HepG2 (cell line): Measurements from ENCODE around the gene LYRM1. TPM values are rescaled to one million over a fixed set of nuclear protein-coding genes. Genes with fewer than 3 reads are reported as not detected.
"Not testable (repeated sequence)": the region's sequence is repeated elsewhere in the genome, so short reads cannot be mapped to it uniquely, and the experiment has no call there.

Source experiments
- ATAC-seq: fragments of 200-7000 bp; cut with Tn5 transposase; 3 replicates; pipeline ENCODE4 v1.9.1; 2020; ENCODE audit warnings: mild to moderate bottlenecking, moderate library complexity
- BruUV-seq: library from RNA; stranded (reverse); fragments of 400-500 nt; replicated peaks from 2 replicates; lab custom pipeline; 2021; lab: Mats Ljungman, UMichigan
- CTCF ChIA-PET: fragments of 300-600 bp; formaldehyde crosslinking; extraction: SDS; loops from one replicate; lab custom pipeline; 2021; ENCODE audit warnings: low total read pairs, inconsistent platforms, low intra/inter-chr PET ratio; lab: Yijun Ruan, JAX
- POLR2A ChIA-PET: fragments of 350-600 bp; sonication (Branson Sonifier 250); formaldehyde crosslinking; loops from one replicate; lab custom pipeline; 2020; ENCODE audit warnings: antibody characterized with exemption, inconsistent platforms; lab: Yijun Ruan, JAX
- DNase-seq: peaks from one replicate; pipeline ENCODE4 v3.0.0-alpha.2; 2015; ENCODE audit warnings: low spot score
- FAIRE-seq: peaks from 3 replicates; lab custom pipeline; 2011; peaks lifted over from hg19 to GRCh38; lab: Jason Lieb, UNC
- H2AFZ ChIP-seq: one replicate; pipeline ENCODE4 v1.6.1; 2011; ENCODE audit warnings: low read length, inconsistent platforms
- H3K27ac ChIP-seq: fragments of 300-600 bp; 3 replicates; pipeline ENCODE4 v1.8.0; 2011; ENCODE audit warnings: mixed run types, mild to moderate bottlenecking, mixed read lengths, low read length, inconsistent platforms; ENCODE audit not compliant: insufficient read depth; ENCODE audit errors: extremely low read length
- H3K27me3 ChIP-seq, 2 experiments: fragments of 200-600 bp in 1 of 2; 2 replicates in 1 of 2; 3 replicates in 1 of 2; pipeline versions ENCODE4 v1.6.0 to v1.8.0; 2011; ENCODE audit warnings: low read length in 2 of 2, mild to moderate bottlenecking in 2 of 2, moderate library complexity in 2 of 2, inconsistent platforms in 1 of 2; ENCODE audit not compliant: insufficient read depth in 2 of 2, control insufficient read depth in 1 of 2
- H3K36me3 ChIP-seq, 2 experiments: fragments of 200-600 bp in 1 of 2; replicated peaks in 1 of 2; 2 replicates in 1 of 2; 3 replicates in 1 of 2; pipeline versions ENCODE4 v1.5.1 to v1.8.0; 2011; ENCODE audit warnings: low read length in 2 of 2, inconsistent platforms in 1 of 2; ENCODE audit not compliant: insufficient read depth in 2 of 2, control insufficient read depth in 1 of 2
- H3K4me1 ChIP-seq: 2 replicates; pipeline ENCODE4 v1.5.1; 2012; ENCODE audit warnings: low read length, inconsistent platforms; ENCODE audit not compliant: insufficient read depth
- H3K4me2 ChIP-seq: 2 replicates; pipeline ENCODE4 v1.6.0; 2011; ENCODE audit warnings: low read depth, low read length, inconsistent platforms
- H3K4me3 ChIP-seq, 3 experiments: fragments of 200-600 bp in 1 of 3; sonication (generic), shearing (Covaris generic) in 1 of 3; replicated peaks in 1 of 3; 2 replicates each; pipeline ENCODE4 v1.5.1; 2011 to 2016; ENCODE audit warnings: low read length in 3 of 3, inconsistent platforms in 2 of 3, low read depth in 2 of 3, mild to moderate bottlenecking in 2 of 3, control low read depth in 1 of 3, mixed read lengths in 1 of 3; ENCODE audit not compliant: insufficient read depth in 1 of 3
- H3K79me2 ChIP-seq: one replicate; pipeline ENCODE4 v1.6.1; 2011; ENCODE audit warnings: low read length, inconsistent platforms; ENCODE audit not compliant: insufficient read depth
- H3K9ac ChIP-seq: 2 replicates; pipeline ENCODE4 v1.6.0; 2011; ENCODE audit warnings: mild to moderate bottlenecking, low read depth, low read length, inconsistent platforms; ENCODE audit not compliant: insufficient read depth
- H3K9me3 ChIP-seq: 2 replicates; pipeline ENCODE4 v1.5.1; 2012; ENCODE audit warnings: mild to moderate bottlenecking, low read length
- H4K20me1 ChIP-seq: 2 replicates; pipeline ENCODE4 v1.6.0; 2011; ENCODE audit warnings: inconsistent platforms, mild to moderate bottlenecking, low read length, moderate library complexity; ENCODE audit not compliant: insufficient read depth
- RBM22 ChIP-seq: fragments of 200-400 bp; formaldehyde crosslinking; optimal IDR thresholded peaks from 2 replicates; pipeline ENCODE3; 2017; ENCODE audit warnings: mild to moderate bottlenecking, low read length, moderate library complexity
- SP4 ChIP-seq: sonication (generic); formaldehyde crosslinking; IDR thresholded peaks from 2 replicates; pipeline ENCODE4 v1.8.1; 2023; ENCODE audit warnings: mild to moderate bottlenecking, missing genetic modification reagents
- ZMYM4 ChIP-seq: sonication (generic); formaldehyde crosslinking; IDR thresholded peaks from 2 replicates; pipeline ENCODE4 v1.8.1; 2023; ENCODE audit warnings: mild to moderate bottlenecking, missing genetic modification reagents
- ZNF333 ChIP-seq: sonication (generic); formaldehyde crosslinking; IDR thresholded peaks from 2 replicates; pipeline ENCODE4 v1.4.0; 2020; ENCODE audit warnings: mild to moderate bottlenecking, missing genetic modification reagents, borderline replicate concordance
- WGBS: methylation state at CpG from one replicate; pipeline ENCODE4 v1.1.6; 2017; ENCODE audit warnings: low lambda C conversion rate; 5-methylcytosine and 5-hydroxymethylcytosine counted together
- in situ Hi-C: cut with HindIII; loops from 2 replicates; pipeline ENCODE4 v1.10.0; 2017; ENCODE audit warnings: low pct_unique_long_range_greater_than_20kb; ENCODE audit not compliant: extremely low pct_ligation_motif_present
- intact Hi-C: fragments of 100-400 bp; cut with micrococcal nuclease; formaldehyde crosslinking; loops from one replicate; pipeline ENCODE4 v1.10.0; 2022; ENCODE audit not compliant: unreplicated experiment
- polyA plus RNA-seq, 8 experiments: library from polyadenylated mRNA; depleted of rRNA in 3 of 8; stranded (reverse) in 7 of 8; unstranded in 1 of 8; fragments of >200 nt; fragmentation: Illumina TruSeq in 4 of 8; extraction: Trizol in 4 of 8; gene quantifications; 2 replicates each; pipeline versions ENCODE4 v1.2.1 to v1.2.3, GENCODE V29; 2011 to 2016; ENCODE audit warnings: low read depth in 4 of 8, missing spikeins in 1 of 8, mixed read lengths in 1 of 8; ENCODE audit not compliant: insufficient read depth in 1 of 8
- total RNA-seq, 5 experiments: library from RNA; depleted of rRNA; stranded (reverse); fragments of >200 nt; fragmentation: Illumina TruSeq; extraction: Trizol; gene quantifications; 2 replicates each; pipeline ENCODE4 v1.2.3, GENCODE V29; 2016; ENCODE audit warnings: low read depth in 1 of 5

The LYRM1 gene
- total and polyA plus RNA-seq, 2 of the 13 experiments (the other 11 are each of a cell fraction or from before 2014, with no cell fraction given), result 59.2 to 82.6 TPM

DNA sequence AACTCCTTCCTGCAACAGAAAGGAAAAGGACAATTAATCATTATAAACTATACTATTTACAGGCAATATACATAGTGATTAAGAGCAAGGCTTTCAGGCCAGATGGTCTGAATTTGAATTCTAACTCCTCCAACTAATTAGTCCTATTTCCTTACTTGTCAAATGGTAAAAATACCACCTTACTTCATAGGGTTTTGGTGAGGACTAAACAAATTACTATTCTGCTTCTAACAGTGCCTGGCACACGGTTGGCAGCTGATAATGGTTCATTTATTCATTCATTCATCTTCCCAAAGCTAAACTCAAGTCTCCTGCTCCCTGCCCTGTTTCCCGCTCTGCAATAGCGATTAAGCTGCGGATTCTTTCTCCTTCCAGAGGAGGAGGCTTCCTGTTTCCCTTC lies 40.2 kb upstream of the LYRM1 start (continued):
- TF ChIP-seq ZNF333, result no peak

DNA sequence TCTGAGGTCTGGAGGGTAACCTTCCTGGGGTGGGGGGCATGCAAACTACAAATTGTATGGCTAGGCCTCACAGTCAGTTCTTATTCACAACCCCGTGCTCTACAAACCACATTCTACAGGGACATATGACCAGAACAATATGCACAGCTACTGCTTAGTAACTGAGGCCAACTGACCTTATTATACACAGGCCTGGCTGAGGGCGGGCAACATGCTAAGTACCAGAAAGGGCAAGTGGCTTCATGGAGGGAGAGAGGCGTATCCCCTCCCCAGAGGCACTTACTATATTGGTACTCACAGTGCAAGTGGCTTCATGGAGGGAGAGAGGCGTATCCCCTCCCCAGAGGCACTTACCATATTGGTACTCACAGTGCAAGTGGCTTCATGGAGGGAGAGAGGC lies 39.6 kb upstream of the LYRM1 start:
- WGBS, result 100% methylated on average over 4 of the region's 4 CpGs
- H3K4me1 ChIP-seq, H4K20me1 ChIP-seq, H3K9ac ChIP-seq, H3K27ac ChIP-seq, in situ Hi-C loops, H3K4me2 ChIP-seq, ATAC-seq, POLR2A ChIA-PET, H3K9me3 ChIP-seq, intact Hi-C loops, CTCF ChIA-PET, H3K4me3 ChIP-seq, BruUV-seq, H3K27me3 ChIP-seq, FAIRE-seq, DNase-seq, H2AFZ ChIP-seq: not testable (repeated sequence)
- Histone ChIP-seq H3K36me3 (peaks cover 29 to 46% of the 10 kb centered on the region in 2 experiments), H3K79me2 (peaks cover 25% of the 10 kb centered on the region)

DNA sequence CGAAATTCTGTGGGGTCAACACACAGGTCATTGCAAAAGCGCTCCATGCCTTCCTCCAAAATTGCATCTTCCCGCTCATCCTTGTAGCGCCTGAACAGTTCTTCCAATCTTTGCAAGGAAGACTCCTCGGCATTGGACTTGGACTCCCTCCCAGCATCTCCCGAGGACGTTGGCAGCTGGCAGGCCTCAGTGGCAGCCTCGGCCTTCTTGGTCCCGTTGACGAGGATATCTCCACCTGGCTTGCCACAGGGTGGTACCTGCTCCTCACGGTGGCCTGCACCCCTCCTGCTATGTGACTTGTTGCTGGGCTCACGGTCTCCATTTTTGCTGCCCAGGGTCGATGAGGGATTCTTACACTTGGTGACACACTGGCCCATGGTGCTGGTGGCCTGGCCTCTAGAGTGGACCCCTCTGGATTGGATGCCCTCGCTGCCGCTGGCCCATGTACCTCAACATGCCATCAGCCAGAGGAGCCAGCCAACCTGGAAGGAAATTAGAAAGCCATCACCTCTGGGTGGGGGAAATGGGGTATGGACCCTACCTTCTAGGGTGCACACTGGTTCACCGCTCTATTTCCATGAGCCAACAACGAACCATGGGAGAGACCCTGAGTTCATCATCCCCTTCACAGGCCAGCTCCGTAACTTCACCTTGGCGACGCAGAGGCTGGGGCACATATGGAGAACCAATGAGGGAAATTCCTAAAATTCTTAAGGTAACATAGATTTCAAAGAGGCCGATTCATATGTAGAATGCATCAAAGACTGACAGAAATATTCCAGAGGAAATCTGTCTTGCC lies 38.2 kb upstream of the LYRM1 start:
- DNase-seq (no peak), FAIRE-seq (no peak), ATAC-seq (no peak)
- H3K79me2 ChIP-seq, result peaks cover 38% of the 10 kb centered on the region
- BruUV-seq, result no TSS peak
- peaks cover 17% of the 10 kb centered on the region for H3K4me1 ChIP-seq
- H2AFZ ChIP-seq, result no peak overlapping the region
- TF ChIP-seq ZNF333 (peak; percentile 21; the same call in 1 of the 2 replicates), RBM22 (peak; percentile 61), SP4 (CRISPR knock-in tag) (no peak), ZMYM4 (CRISPR knock-in tag) (no peak)
- H3K4me2 ChIP-seq, result no peak overlapping the region
- no peaks in the 10 kb centered on the region for H3K27me3 ChIP-seq
- 97% methylated on average over 21 of the region's 21 CpGs for WGBS
- in situ Hi-C loops (no loop called here), intact Hi-C loops (no loop called here)
- CTCF ChIA-PET, result no interaction called here
- H3K9me3 ChIP-seq, result no peaks in the 10 kb centered on the region
- H3K4me3 ChIP-seq, result no peak overlapping the region
- no peak overlapping the region for H3K9ac ChIP-seq
- POLR2A ChIA-PET, result interaction anchor here (0.8 kb wide), 1 partner anchor 56 kb away, joined by 4 read pairs; the partner anchor contains the start of genes ERI2 and REXO5
- H3K36me3 ChIP-seq, result peaks cover 27 to 40% of the 10 kb centered on the region in 2 experiments
- no peaks in the 10 kb centered on the region for H4K20me1 ChIP-seq
- H3K27ac ChIP-seq, result no peak overlapping the region

DNA sequence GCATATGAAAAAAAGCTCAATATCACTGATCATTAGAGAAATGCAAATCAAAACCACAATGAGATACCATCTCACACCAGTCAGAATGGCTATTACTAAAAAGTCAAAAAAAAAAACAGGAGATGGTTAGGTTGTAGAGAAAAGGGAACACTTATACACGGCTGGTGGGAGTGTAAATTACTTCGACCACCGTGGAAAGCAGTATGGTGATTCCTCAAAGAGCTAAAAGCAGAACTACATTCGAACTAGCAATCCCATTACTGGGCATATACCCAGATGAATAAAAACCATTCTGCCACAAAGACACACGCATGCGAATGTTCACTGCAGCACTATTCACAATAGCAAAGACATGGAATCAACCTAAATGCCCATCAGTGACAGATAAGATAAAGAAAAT lies 36.2 kb upstream of the LYRM1 start:
- ATAC-seq, H3K9me3 ChIP-seq, DNase-seq, H3K27me3 ChIP-seq, H3K27ac ChIP-seq, H3K4me2 ChIP-seq, CTCF ChIA-PET, H3K9ac ChIP-seq, BruUV-seq, H3K4me3 ChIP-seq, POLR2A ChIA-PET, intact Hi-C loops, FAIRE-seq, H2AFZ ChIP-seq, in situ Hi-C loops: not testable (repeated sequence)
- WGBS, result over 99% methylated on average over 6 of the region's 6 CpGs
- Histone ChIP-seq H4K20me1 (peaks cover 13% of the 10 kb centered on the region; the same call in 1 of the 2 replicates), H3K36me3 (peaks cover 27 to 44% of the 10 kb centered on the region in 2 experiments), H3K79me2 (peaks cover 57% of the 10 kb centered on the region), H3K4me1 (peaks cover 28% of the 10 kb centered on the region)
